Fibroblast of villous mesenchyme (primary cell): ENCODE results near the gene LPAR3. TPM values are rescaled to one million over a fixed set of nuclear protein-coding genes. Genes with fewer than 3 reads are reported as not detected.

ENCODE experiments used
- DNase-seq: peaks from one replicate; pipeline ENCODE4 v3.0.0-alpha.2; 2010; ENCODE audit warnings: low read depth
- H3K4me3 ChIP-seq: 2 replicates; pipeline ENCODE4 v1.5.1; 2011; ENCODE audit warnings: low read depth, mild to moderate bottlenecking, low read length
- total RNA-seq: library from RNA; depleted of rRNA; stranded (reverse); fragments of >200 nt; gene quantifications from 2 replicates; pipeline ENCODE4 v1.2.3, GENCODE V29; 2012
- TF ChIP-seq, protein P1 (sequence below): IDR thresholded peaks from 2 replicates; pipeline ENCODE4 v1.5.1; 2012; ENCODE audit warnings: low read depth, mild to moderate bottlenecking, low read length; ENCODE audit not compliant: insufficient read depth

The LPAR3 gene
- total RNA-seq, 1 donor, result 2.6 TPM

DNA sequence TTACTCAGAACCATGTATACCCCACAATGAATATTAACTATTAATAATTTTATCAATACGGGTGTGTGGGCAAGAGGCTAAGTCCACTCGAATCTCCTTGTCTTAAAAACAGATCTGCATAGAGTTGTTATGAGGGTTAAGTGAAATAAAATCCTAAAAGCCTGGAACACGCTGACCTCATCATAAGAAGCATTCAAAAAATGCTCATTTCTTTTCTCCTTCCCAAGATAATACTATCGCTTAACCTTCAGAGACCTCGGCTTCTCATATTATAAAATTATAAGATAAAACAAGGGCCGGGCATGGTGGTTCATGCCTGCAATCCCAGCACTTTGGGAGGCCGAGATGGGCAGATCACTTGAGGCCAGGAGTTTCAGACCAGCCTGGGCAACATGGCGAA, 35.1 kb downstream of the LPAR3 start:
- no peak overlapping the region for H3K4me3 ChIP-seq
- TF ChIP-seq, protein P1, sequence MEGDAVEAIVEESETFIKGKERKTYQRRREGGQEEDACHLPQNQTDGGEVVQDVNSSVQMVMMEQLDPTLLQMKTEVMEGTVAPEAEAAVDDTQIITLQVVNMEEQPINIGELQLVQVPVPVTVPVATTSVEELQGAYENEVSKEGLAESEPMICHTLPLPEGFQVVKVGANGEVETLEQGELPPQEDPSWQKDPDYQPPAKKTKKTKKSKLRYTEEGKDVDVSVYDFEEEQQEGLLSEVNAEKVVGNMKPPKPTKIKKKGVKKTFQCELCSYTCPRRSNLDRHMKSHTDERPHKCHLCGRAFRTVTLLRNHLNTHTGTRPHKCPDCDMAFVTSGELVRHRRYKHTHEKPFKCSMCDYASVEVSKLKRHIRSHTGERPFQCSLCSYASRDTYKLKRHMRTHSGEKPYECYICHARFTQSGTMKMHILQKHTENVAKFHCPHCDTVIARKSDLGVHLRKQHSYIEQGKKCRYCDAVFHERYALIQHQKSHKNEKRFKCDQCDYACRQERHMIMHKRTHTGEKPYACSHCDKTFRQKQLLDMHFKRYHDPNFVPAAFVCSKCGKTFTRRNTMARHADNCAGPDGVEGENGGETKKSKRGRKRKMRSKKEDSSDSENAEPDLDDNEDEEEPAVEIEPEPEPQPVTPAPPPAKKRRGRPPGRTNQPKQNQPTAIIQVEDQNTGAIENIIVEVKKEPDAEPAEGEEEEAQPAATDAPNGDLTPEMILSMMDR, result no peak
- no peak for DNase-seq

DNA sequence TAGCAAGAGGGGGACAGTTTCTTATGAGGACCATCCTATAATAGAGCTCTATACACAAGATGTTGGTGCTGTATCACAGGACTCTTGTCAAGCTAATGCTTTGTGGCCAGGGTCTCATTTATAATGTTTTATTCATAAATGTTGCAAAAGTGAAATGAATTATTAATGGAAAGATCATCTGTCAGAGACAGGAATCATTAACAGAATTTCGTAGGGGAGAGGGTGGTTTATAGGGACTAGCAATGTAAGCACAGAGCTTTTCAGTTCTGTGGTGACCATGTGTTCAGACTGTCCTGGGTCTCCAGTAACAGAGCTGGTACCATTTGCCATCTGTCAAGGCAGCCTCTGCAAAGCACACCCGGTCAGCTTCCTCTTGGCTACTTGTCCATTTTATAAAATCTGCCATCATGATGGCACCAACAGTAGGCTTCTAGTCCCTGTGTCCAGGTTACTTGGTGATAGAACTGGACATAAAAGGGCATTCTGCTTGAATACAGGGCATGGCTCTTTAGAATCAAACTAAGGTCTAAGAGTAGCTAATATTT, 36.2 kb downstream of the LPAR3 start:
- TF ChIP-seq, protein P1, result no peak
- no peak for DNase-seq
- no peak overlapping the region for H3K4me3 ChIP-seq

DNA sequence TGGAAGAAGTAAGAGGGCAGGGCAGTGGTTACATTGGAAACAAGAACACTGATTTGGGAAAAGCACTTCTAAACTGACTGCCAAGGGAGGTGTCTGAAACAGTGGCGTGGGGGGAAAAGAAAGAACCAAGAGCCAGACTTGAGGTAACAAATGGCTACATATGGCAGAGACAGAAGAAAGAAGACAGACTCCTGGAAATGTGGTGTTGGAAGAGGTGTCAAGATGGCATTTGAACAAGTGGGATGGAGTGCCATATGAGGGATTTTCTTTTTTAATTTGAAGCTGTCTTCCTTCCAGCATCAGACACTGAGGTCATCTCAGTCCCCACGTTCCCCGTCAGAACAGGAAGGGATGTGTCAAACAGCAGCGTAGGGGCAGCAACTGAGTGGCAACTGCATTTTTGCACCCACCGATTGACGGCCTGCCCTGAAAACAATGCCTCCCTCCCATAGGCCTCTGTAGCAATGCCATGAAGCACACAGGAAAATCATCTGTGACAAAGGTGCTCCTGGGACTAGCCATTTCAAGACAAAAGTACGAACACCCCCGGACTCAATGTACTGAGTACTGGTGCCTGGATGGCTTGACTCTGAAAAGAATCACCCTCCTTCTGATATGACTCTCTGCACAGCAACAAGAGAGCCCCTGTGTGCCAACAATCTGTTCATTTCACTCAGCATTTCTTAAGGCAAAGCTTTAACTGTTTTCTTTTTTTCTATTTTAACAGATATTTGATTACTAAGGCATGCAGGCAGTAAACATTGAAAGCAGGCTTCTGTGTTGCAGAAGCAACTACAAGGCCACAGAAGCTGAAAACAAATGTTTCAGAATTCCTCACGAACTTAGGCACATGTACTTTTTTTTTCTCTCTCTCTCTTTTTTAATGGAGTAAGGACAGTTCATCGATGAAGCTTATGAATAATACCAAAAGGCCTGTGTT, 37.0 kb downstream of the LPAR3 start:
- TF ChIP-seq, protein P1, result no peak
- H3K4me3 ChIP-seq, result no peak overlapping the region
- DNase-seq, result peak; percentile 26

DNA sequence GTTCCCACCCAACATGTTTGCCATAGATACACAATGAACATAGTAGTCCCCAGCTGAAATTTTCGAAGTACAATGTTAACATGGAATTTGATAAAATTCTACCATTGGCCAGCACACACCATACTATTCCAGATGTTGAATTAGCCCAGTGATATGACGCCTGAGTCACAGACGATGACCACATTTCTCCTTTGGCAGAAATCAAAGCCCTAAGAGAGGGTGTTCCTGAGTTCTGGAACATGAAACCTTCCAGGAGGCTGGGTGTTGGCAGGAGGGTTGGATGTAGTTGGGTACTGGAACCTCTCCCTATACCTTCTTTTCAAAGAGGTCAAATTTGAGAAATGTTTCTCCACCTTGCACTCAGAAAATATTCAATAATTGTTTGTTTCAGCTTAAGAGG, 37.8 kb downstream of the LPAR3 start:
- no peak for DNase-seq
- no peak overlapping the region for H3K4me3 ChIP-seq
- TF ChIP-seq, protein P1, result no peak

DNA sequence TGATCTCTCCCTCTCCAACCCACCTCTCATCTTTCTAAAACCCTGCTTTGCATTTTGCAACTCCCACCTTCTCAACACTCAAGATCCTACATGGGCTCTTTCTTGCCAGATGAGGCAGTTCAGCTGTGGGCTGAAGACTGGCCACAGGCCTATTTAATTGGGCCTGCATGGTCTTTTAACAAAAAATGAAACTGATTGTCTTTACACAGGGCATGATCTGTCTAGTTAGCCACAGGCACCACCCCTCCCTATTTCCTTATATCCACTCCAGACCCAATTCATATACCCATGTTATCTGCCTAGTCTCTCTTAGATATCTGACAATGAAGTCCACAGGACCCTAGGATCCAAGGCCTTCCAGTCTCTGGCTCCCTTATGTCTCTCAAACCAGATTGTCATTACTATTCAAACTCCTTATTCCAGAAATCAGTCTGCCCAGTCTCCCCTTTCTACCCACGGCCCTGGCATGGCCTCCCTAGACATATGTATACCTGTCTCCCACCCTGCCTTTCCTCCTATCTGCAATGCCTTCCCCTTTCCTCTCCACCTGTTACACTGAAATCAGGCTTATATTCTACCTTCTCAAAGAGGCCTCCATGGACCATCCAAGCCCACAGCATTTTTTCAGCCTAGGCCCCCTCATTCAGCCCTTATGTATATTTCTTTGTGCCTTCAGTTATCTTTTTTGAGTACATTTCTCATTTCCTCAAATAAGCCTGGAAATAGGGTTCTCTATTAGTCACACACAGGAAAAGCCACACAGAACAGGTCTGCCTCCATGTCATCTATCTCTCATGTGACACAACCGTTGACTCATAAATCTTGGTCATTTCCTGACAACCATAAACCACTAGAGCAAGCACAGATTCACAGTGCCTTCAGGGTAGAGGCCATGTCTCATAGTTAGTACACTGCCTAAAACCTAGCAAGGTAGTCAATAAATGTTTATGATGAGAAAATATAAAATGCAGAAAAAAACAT, 39.0 kb downstream of the LPAR3 start:
- DNase-seq, result peak; percentile 56
- H3K4me3 ChIP-seq, result no peak overlapping the region
- TF ChIP-seq, protein P1, result no peak

- H3K4me3 ChIP-seq, result no peak overlapping the region
- TF ChIP-seq, protein P1, result no peak
- peak; percentile 80 for DNase-seq
These were observed 41.2 kb downstream of the LPAR3 start for GRCh38 chr1:84851839-84852238.
